NCI-H69 (cell line): ENCODE measurements around the gene AAR2.

Experiments used
- DNase-seq: peaks from one replicate; lab custom pipeline; 2025; lab: John Stamatoyannopoulos, UW

The AAR2 gene

GRCh38 chr20:36218380-36219064, 17.8 kb upstream of the AAR2 start:
- no peak for DNase-seq

- DNase-seq: no peak
These were observed 16.5 kb upstream of the AAR2 start for GRCh38 chr20:36219671-36220220.

GRCh38 chr20:36225666-36226065, 10.6 kb upstream of the AAR2 start:
- DNase-seq: no peak

- no peak for DNase-seq
These were observed 7.5 kb upstream of the AAR2 start for GRCh38 chr20:36228770-36229169.

DNA sequence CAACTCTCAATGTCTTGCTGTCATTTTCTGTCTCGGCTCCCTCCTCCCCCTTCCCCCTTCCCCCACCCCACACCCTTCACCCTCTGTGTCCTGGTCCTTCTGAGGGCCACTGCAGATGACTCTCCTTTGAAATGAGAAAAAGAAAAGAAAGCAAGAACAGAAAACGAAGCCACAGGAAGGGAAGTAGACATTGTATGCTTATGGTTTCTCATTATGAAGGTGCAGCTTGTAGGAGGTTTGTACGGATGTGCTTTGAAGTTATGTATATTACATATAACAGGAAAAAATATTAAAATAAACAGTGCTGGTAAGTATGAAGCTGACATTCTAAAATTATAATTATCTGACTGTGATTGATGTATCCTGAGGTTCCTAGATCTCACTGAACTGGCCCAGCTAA, 6.3 kb upstream of the AAR2 start:
- no peak for DNase-seq

GRCh38 chr20:36231331-36231730, 4.9 kb upstream of the AAR2 start:
- no peak for DNase-seq

DNA sequence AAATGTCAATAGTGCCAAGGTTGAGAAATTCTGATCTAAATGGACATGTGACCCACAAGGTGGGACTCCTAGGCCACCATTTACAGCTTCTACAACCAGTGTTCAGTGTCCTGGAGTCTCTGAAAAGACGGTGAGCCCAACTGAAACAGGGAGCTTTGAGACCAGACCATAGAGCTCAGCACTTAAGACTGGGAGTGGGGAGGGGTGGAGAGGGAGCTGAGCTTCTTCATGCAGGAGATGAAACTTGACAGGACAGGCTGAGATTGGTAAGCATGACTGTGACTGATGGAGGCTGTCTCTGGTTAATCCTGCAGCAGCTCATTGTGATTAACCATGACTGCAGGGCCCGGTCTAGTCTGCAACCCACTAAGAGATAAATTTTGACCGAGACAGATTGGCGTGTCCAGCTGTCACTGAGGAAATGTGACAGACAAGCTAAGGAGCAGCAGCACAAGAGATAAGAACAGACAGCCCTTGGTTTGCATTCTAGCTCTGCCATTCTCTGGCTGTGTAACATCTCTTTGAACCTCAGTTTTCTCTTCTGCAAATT, 1.4 kb upstream of the AAR2 start:
- no peak for DNase-seq

- DNase-seq: no peak
These were observed 476 bp downstream of the AAR2 start for GRCh38 chr20:36236786-36237121.

DNA sequence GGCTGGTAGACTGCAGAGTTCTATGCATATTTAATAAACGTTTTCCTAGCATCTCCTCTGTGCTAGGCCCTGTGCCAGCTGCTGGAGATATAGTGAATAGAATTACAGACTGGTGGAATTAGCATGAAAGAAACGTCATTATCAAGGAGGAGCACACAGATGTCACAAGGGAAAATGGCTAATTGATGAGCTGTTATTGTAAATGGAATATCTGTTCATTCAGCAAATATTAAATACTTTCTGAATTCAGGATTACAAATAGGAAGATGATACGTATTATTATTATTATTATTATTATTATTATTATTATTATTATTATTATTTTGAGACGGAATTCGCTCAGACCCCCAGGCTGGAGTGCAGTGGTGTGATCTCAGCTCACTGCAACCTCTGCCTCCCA, 1.2 kb downstream of the AAR2 start:
- no peak for DNase-seq

DNA sequence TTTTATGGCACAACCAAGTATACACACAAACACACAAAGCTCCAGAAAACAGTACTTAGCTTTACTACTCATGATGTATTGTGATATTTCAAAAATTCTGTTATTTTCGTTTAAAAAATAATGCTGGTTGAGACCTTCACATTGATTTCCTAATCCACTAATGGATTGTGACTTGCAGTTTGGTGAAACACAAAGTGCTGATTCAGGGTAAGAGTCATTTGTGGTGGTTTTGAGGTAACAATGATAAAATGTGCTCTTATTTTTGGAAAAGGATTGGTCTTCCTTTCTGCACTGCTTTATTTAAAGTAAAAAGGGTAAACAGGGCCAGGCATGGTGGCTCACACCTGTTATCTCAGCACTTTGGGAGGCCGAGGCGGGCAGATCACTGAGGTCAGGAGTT, 1.9 kb downstream of the AAR2 start:
- DNase-seq: no peak

- DNase-seq: no peak
These were observed 2.5 kb downstream of the AAR2 start for GRCh38 chr20:36238760-36239159.

DNA sequence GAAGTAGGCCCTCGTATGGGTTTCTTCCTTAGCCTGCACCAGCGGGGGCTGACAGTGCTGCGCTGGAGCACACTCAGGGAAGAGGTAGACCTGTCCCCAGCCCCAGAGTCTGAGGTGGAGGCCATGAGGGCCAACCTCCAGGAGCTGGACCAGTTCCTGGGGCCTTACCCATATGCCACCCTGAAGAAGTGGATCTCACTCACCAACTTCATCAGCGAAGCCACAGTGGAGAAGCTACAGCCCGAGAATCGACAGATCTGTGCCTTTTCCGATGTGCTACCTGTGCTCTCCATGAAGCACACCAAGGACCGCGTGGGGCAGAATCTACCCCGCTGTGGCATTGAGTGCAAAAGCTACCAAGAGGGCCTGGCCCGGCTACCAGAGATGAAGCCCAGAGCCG, 3.8 kb downstream of the AAR2 start:
- DNase-seq: no peak

- no peak for DNase-seq
These were observed 5.4 kb downstream of the AAR2 start for GRCh38 chr20:36241678-36242077.

DNA sequence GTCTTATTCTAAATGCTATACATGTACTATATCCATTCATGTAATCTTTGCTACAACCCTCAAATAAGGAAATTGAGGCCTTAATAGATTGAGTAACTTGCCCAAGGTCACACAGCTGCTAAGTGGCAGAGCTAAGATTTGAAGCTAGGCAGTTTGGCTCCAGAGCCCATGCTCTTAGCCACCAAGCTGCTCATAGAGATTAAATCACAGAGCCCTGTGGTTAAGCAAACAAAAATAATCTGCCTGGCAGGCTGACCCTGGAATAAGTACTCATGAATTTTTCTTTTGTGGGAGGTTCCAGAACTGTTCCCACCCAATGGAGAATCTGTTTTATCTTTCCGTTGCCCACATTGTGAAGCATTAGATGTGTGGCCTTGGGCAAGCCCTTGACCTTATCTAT, 7.4 kb downstream of the AAR2 start:
- peak; percentile 73 for DNase-seq

DNA sequence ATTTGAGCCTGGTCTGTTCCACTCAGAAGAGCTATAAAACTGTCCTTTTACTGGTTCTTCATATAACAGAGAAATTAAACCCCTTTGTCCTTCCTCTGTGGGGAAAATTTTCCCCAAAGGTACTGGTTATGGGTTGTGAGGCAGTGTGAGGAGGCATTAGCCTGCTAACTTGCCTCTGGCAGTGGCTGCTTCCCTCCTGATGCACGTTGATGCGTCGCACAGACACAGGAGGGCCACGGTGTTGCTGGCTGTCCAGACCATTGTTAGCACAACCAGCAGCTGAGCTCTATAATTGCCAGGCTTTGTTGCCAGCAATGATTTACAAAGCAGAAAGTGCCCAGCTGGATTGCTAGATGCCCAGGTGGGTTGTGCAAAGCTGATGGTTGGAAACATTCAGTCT, 10.1 kb downstream of the AAR2 start:
- DNase-seq: peak; percentile 96

GRCh38 chr20:36248836-36249235, 12.6 kb downstream of the AAR2 start:
- no peak for DNase-seq

DNA sequence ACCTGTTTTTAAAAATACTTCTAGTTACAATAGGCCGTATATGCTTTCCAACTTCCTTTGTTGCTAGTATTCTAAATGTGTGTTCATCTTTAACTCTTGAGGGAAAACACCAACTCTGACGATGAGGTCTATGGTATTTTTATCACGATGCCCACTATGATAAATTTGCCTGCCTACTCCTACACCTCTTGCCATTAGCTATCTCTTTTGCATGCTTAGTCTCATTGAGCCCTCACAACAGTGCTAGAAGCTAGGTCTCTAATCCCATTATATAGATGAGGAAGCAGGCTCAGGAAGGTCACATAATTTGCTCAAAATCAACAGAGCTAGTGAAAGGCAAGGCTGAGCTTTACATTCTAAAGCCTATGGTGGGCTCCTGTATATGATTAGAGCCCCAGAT, 13.2 kb downstream of the AAR2 start:
- no peak for DNase-seq

- no peak for DNase-seq
These were observed 15.1 kb downstream of the AAR2 start for GRCh38 chr20:36251426-36251825.

DNA sequence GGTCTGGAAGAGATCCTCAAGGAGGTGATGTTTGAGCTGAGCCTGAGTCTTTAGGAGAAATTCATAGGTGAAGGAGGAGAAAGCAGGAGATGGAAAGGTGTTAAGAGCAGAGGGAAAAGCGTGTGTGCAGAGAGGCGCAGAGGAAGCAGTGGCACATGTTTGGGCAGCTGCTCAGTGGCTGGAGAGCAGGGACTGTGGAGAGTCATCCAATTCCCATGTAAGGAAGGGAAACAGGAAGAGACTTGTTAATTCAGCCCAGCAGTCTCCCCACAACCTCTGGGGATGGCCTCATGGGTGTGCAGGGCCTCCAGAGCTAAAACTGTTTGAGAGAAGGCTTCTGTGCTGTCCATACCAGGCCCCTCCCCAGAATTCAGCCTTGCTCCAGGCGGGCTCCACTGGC, 16.2 kb downstream of the AAR2 start:
- DNase-seq: no peak

GRCh38 chr20:36253036-36253435, 16.8 kb downstream of the AAR2 start:
- no peak for DNase-seq

GRCh38 chr20:36254076-36254475, 17.8 kb downstream of the AAR2 start:
- no peak for DNase-seq

- no peak for DNase-seq
These were observed 19.2 kb downstream of the AAR2 start for GRCh38 chr20:36255445-36255844.

- no peak for DNase-seq
These were observed 23.1 kb downstream of the AAR2 start for GRCh38 chr20:36259177-36260061.
